Measurements from ENCODE around the gene PEX6. TPM values are rescaled to one million over a fixed set of nuclear protein-coding genes. Genes with fewer than 3 reads are reported as not detected.
A peak's percentile ranks its signal among the peaks of the same experiment; 100 is the strongest.
"Not testable (repeated sequence)": the region's sequence is repeated elsewhere in the genome, so short reads cannot be mapped to it uniquely, and the experiment has no call there.

The PEX6 gene
- total RNA-seq, 4 donors from 2014 or later: 17.2 to 50.0 (median 33.2) TPM

DNA sequence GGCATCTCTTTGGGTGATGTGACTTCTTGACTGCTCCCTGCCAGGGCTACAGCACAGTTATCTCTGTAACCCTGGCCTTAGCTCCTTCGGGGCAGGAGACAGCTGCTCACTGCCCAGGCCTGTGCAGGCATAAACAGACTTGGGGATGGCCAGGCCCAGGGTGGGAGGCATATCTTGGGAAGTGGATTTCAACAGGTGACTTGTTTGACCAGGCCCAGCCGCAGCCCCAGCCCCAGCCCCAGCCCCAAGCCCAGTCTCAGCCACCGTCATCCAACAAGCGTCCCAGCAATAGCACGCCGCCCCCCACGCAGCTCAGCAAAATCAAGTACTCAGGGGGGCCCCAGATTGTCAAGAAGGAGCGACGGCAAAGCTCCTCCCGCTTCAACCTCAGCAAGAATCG lies 27.3 kb upstream of the PEX6 start:
- Histone ChIP-seq H3K4me3 (no peak overlapping the region), H3K36me3 (peaks cover 0 to 8% (median 3%) of the 10 kb centered on the region in 4 donors), H3K4me1 (no peaks in the 10 kb centered on the region), H3K27ac (no peak overlapping the region), H3K9me3 (no peaks in the 10 kb centered on the region), H3K27me3 (no peaks in the 10 kb centered on the region)
- intact Hi-C loops (cut with DNase I; ENCODE audit: low total_unique reads): no loop called here
- DNase-seq: no peak
- 97% methylated on average over 11 of the region's 11 CpGs; no CpG with 5 or more reads in 1 of the 2 donors for WGBS, 2 donors (ENCODE audit: low coverage in 1 of 2)
- in situ Hi-C loops (cut with MboI; ENCODE audit: low pct_ligation_motif_present in 1 of 4, low pct_unique_long_range_greater_than_20kb in 1 of 4, low sequenced_read_pairs in 3 of 4): no loop called here
- TF ChIP-seq, protein P1, sequence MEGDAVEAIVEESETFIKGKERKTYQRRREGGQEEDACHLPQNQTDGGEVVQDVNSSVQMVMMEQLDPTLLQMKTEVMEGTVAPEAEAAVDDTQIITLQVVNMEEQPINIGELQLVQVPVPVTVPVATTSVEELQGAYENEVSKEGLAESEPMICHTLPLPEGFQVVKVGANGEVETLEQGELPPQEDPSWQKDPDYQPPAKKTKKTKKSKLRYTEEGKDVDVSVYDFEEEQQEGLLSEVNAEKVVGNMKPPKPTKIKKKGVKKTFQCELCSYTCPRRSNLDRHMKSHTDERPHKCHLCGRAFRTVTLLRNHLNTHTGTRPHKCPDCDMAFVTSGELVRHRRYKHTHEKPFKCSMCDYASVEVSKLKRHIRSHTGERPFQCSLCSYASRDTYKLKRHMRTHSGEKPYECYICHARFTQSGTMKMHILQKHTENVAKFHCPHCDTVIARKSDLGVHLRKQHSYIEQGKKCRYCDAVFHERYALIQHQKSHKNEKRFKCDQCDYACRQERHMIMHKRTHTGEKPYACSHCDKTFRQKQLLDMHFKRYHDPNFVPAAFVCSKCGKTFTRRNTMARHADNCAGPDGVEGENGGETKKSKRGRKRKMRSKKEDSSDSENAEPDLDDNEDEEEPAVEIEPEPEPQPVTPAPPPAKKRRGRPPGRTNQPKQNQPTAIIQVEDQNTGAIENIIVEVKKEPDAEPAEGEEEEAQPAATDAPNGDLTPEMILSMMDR (IDR thresholded peaks at IDR 0.05): no peak

DNA sequence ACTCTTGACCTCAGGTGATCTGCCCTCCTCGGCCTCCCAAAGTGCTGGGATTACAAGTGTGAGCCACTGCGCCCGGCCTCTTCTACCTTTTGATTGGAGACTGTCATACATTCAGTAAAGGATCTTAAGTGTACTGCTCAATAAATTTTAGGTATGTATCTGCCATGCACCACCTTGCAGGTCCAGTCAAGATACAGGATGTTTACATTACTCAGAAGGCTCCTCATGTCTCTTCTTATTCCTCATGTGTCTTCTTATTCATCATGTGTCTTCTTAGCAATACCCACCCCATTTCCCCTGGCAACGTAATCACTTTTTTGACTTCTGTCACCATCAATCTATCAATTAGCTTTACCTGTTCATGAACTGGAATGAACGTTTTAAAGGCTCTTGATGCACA lies 26.9 kb upstream of the PEX6 start:
- DNase-seq: no peak
- intact Hi-C loops (cut with DNase I; ENCODE audit: low total_unique reads): no loop called here
- in situ Hi-C loops (cut with MboI; ENCODE audit: low pct_ligation_motif_present in 1 of 4, low pct_unique_long_range_greater_than_20kb in 1 of 4, low sequenced_read_pairs in 3 of 4): no loop called here
- Histone ChIP-seq H3K9me3 (no peaks in the 10 kb centered on the region), H3K4me3 (no peak overlapping the region), H3K27ac (no peak overlapping the region), H3K27me3 (no peaks in the 10 kb centered on the region), H3K4me1 (no peaks in the 10 kb centered on the region), H3K36me3 (peaks cover 0 to 8% (median 3%) of the 10 kb centered on the region in 4 donors)
- TF ChIP-seq EP300 (IDR thresholded peaks at IDR 0.05; ENCODE audit: low read depth): no peak
- TF ChIP-seq POLR2A (IDR thresholded peaks at IDR 0.05): no peak
- no peak for TF ChIP-seq POLR2AphosphoS5 (IDR thresholded peaks at IDR 0.05)
- TF ChIP-seq, protein P1 (IDR thresholded peaks at IDR 0.05): no peak
- WGBS, 2 donors (ENCODE audit: low coverage in 1 of 2): 88 to 100% methylated on average over 1 to 5 of the region's 5 CpGs

DNA sequence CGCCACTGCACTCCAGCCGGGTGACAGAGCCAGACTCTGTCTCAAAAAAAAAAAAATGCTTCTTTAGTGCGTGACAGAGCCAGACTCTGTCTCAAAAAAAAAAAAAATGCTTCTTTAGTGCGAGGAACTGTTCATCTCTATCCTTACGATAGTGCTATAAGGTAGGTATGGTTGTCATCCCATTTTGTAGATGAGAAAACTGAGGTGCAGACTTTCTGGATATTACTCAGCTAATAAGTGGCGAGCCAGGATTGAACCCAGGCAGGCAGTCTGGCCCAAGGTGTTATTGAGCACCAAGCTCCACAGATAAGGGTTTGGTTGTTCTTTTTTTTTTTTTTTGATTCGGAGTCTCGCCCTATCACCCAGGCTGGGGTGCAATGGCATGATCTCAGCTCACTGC lies 22.9 kb upstream of the PEX6 start:
- in situ Hi-C loops (cut with MboI; ENCODE audit: low pct_ligation_motif_present in 1 of 4, low pct_unique_long_range_greater_than_20kb in 1 of 4, low sequenced_read_pairs in 3 of 4) (no loop called here), intact Hi-C loops (cut with DNase I; ENCODE audit: low total_unique reads) (no loop called here)
- Histone ChIP-seq H3K9me3 (no peaks in the 10 kb centered on the region), H3K4me3 (no peak overlapping the region), H3K27me3 (no peaks in the 10 kb centered on the region), H3K36me3 (no peaks in the 10 kb centered on the region), H3K27ac (no peak overlapping the region), H3K4me1 (peaks cover 0 to 2% (median 0%) of the 10 kb centered on the region in 4 donors)
- no peak for DNase-seq
- 96 to 100% methylated on average over 3 to 8 of the region's 8 CpGs for WGBS, 2 donors (ENCODE audit: low coverage in 1 of 2)
- no peak for TF ChIP-seq POLR2A (IDR thresholded peaks at IDR 0.05)
- TF ChIP-seq, protein P1 (IDR thresholded peaks at IDR 0.05): no peak
- no peak for TF ChIP-seq POLR2AphosphoS5 (IDR thresholded peaks at IDR 0.05)
- TF ChIP-seq EP300 (IDR thresholded peaks at IDR 0.05; ENCODE audit: low read depth): no peak

DNA sequence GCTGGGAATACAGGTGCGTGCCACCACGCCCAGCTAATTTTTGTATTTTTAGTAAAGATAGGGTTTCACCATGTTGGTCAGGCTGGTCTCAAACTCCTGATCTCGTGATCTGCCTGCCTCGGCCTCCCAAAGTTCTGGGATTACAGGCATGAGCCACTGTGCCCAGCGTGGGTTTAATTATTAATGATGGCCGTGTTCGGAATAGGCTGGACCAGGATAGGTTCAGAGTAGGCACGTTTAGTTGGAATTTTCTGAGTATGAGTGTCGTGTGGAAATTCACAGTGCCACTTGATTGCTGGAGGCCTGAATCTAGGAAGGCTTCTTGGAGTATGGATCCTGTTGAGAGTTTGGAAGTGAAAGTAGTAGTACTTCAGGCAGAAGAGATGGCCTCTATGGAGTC lies 19.2 kb upstream of the PEX6 start:
- H3K27me3 ChIP-seq; H3K27ac ChIP-seq; DNase-seq; H3K9me3 ChIP-seq; H3K4me3 ChIP-seq; H3K36me3 ChIP-seq; intact Hi-C loops (cut with DNase I; ENCODE audit: low total_unique reads); in situ Hi-C loops (cut with MboI; ENCODE audit: low pct_ligation_motif_present in 1 of 4, low pct_unique_long_range_greater_than_20kb in 1 of 4, low sequenced_read_pairs in 3 of 4): not testable (repeated sequence)
- WGBS, 2 donors (ENCODE audit: low coverage in 1 of 2): 95 to 100% methylated on average over 3 to 9 of the region's 9 CpGs
- H3K4me1 ChIP-seq: peaks cover 0 to 11% (median 3%) of the 10 kb centered on the region in 4 donors

DNA sequence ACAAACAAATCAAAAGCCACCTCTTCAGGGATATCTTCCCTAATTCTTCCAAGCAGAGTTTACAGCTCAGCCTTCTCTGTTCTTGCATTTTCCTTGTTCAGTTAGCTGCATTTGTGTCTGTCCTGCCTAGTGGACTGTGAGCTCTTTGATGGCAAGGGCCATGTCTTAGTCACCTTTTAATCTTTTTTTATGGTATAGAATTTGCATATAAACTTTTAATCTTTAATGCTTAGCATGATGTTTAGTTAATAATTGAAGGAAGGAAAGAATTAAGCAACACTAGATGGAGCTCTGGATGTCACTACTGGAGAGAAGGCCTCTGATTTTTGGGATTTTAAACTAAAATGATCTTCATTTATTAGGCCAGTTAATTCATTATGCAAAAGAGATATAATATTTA lies 17.5 kb upstream of the PEX6 start:
- intact Hi-C loops (cut with DNase I; ENCODE audit: low total_unique reads): no loop called here
- no peak overlapping the region for H3K27ac ChIP-seq

More for the DNA sequence above, 17.5 kb upstream of the PEX6 start:
- TF ChIP-seq EP300 (IDR thresholded peaks at IDR 0.05; ENCODE audit: low read depth) (no peak), POLR2AphosphoS5 (IDR thresholded peaks at IDR 0.05) (peak in 1 of 3 donors; percentile 20)
- TF ChIP-seq, protein P1 (IDR thresholded peaks at IDR 0.05): no peak
- H3K27me3 ChIP-seq: no peaks in the 10 kb centered on the region
- H3K4me1 ChIP-seq: peaks cover 0 to 11% (median 3%) of the 10 kb centered on the region in 4 donors
- DNase-seq: no peak
- H3K9me3 ChIP-seq: no peaks in the 10 kb centered on the region
- in situ Hi-C loops (cut with MboI; ENCODE audit: low pct_ligation_motif_present in 1 of 4, low pct_unique_long_range_greater_than_20kb in 1 of 4, low sequenced_read_pairs in 3 of 4): no loop called here
- H3K36me3 ChIP-seq: no peaks in the 10 kb centered on the region
- H3K4me3 ChIP-seq: no peak overlapping the region
